Measurements from ENCODE around the gene NTPCR.

Gene NTPCR

GRCh38 chr1:233019778-233020325, 69.4 kb downstream of the NTPCR start:
- DNase-seq = no peak

- no peak for DNase-seq
These were observed 70.0 kb downstream of the NTPCR start for GRCh38 chr1:233020426-233020825.

GRCh38 chr1:233022246-233022645, 71.8 kb downstream of the NTPCR start:
- no peak for DNase-seq

GRCh38 chr1:233024199-233024598, 73.8 kb downstream of the NTPCR start:
- DNase-seq = no peak

- peak; percentile 3 to 42 for DNase-seq
These were observed 74.7 kb downstream of the NTPCR start for GRCh38 chr1:233025157-233025556.

- DNase-seq = no peak
These were observed 75.2 kb downstream of the NTPCR start for GRCh38 chr1:233025567-233025966.

- no peak for DNase-seq
These were observed 76.6 kb downstream of the NTPCR start for GRCh38 chr1:233027046-233027445.

- DNase-seq = no peak
These were observed 81.1 kb downstream of the NTPCR start for GRCh38 chr1:233031521-233031920.

- DNase-seq = no peak
These were observed 82.5 kb downstream of the NTPCR start for GRCh38 chr1:233032916-233033315.

- no peak for DNase-seq
These were observed 83.0 kb downstream of the NTPCR start for GRCh38 chr1:233033361-233033760.

Measured in AML-193 (cell line).